GM23338 (cell line): ENCODE data around the gene NDUFV2. TPM values are rescaled to one million over a fixed set of nuclear protein-coding genes. Genes with fewer than 3 reads are reported as not detected.

Experiments used
- ATAC-seq: fragments of 200-7000 bp; cut with Tn5 transposase; 3 replicates; pipeline ENCODE4 v1.9.1; 2020
- DNase-seq: peaks from one replicate; pipeline ENCODE4 v3.0.0-alpha.2; 2015; ENCODE audit warnings: low spot score
- H2AFZ ChIP-seq: fragments of 200-600 bp; sonication (generic); 2 replicates; pipeline ENCODE4 v1.8.0; 2016; ENCODE audit warnings: antibody characterized with exemption, mild to moderate bottlenecking, moderate library complexity
- H3F3A ChIP-seq: fragments of 200-600 bp; sonication (generic); replicated peaks from 2 replicates; pipeline ENCODE4 v1.8.0; 2017; ENCODE audit warnings: antibody characterized with exemption, mixed run types, low read depth
- H3K27ac ChIP-seq: fragments of 200-600 bp; sonication (generic); 2 replicates; pipeline ENCODE4 v1.6.1; 2016; ENCODE audit warnings: low read depth
- H3K27me3 ChIP-seq: fragments of 200-600 bp; sonication (generic); 2 replicates; pipeline ENCODE4 v1.8.0; 2016; ENCODE audit warnings: mild to moderate bottlenecking, mixed run types, moderate library complexity; ENCODE audit not compliant: insufficient read depth
- H3K36me3 ChIP-seq: fragments of 200-600 bp; sonication (generic); 2 replicates; pipeline ENCODE4 v1.8.0; 2016; ENCODE audit warnings: mild to moderate bottlenecking; ENCODE audit not compliant: insufficient read depth
- H3K4me1 ChIP-seq: fragments of 200-600 bp; sonication (generic); 2 replicates; pipeline ENCODE4 v1.8.0; 2016; ENCODE audit warnings: mild to moderate bottlenecking, moderate library complexity; ENCODE audit not compliant: insufficient read depth
- H3K4me2 ChIP-seq: fragments of 200-600 bp; sonication (generic); 2 replicates; pipeline ENCODE4 v1.7.1; 2017; ENCODE audit warnings: mixed run types
- H3K4me3 ChIP-seq: fragments of 200-600 bp; sonication (generic); 2 replicates; pipeline ENCODE4 v1.6.1; 2016; ENCODE audit warnings: mixed run types
- H3K79me2 ChIP-seq: fragments of 200-600 bp; sonication (generic); replicated peaks from 2 replicates; pipeline ENCODE4 v1.8.0; 2017; ENCODE audit warnings: mild to moderate bottlenecking; ENCODE audit not compliant: insufficient read depth
- H3K9me2 ChIP-seq: fragments of 200-600 bp; sonication (generic); 2 replicates; pipeline ENCODE4 v1.8.0; 2017; ENCODE audit not compliant: insufficient read depth
- H4K20me1 ChIP-seq: fragments of 200-600 bp; sonication (generic); replicated peaks from 2 replicates; pipeline ENCODE4 v1.8.0; 2017; ENCODE audit warnings: mild to moderate bottlenecking; ENCODE audit not compliant: insufficient read depth
- H3K27ac Mint-ChIP-seq: 2 replicates; pipeline ENCODE4 v1.8.0; 2020; ENCODE audit warnings: inconsistent platforms, mild to moderate bottlenecking, moderate library complexity, mixed read lengths
- H3K27me3 Mint-ChIP-seq: 3 replicates; pipeline ENCODE4 v1.8.0; 2022; ENCODE audit warnings: low read depth, mild to moderate bottlenecking, moderate library complexity, mixed read lengths, inconsistent platforms; ENCODE audit not compliant: insufficient read depth, poor library complexity
- H3K36me3 Mint-ChIP-seq: 3 replicates; pipeline ENCODE4 v1.8.0; 2021; ENCODE audit warnings: low read depth, mild to moderate bottlenecking, inconsistent platforms, moderate library complexity, mixed read lengths
- H3K4me1 Mint-ChIP-seq: 3 replicates; pipeline ENCODE4 v1.8.0; 2020; ENCODE audit warnings: mild to moderate bottlenecking, inconsistent platforms, mixed read lengths
- H3K4me3 Mint-ChIP-seq: 3 replicates; pipeline ENCODE4 v1.8.0; 2021; ENCODE audit warnings: moderate library complexity, mild to moderate bottlenecking, inconsistent platforms, mixed read lengths
- H3K9me3 Mint-ChIP-seq: 3 replicates; pipeline ENCODE4 v1.8.0; 2020; ENCODE audit warnings: moderate library complexity, mild to moderate bottlenecking, inconsistent platforms, mixed read lengths
- CTCF ChIP-seq, 2 experiments: fragments of 200-600 bp in 1 of 2; sonication (generic) in 1 of 2; conservative IDR thresholded peaks; 2 replicates each; pipeline versions ENCODE4 v1.5.1 to v1.6.1; 2016 to 2017; ENCODE audit warnings: antibody characterized with exemption in 2 of 2, low read depth in 2 of 2, mild to moderate bottlenecking in 2 of 2, moderate library complexity in 1 of 2
- ETS1 ChIP-seq: IDR thresholded peaks from 2 replicates; pipeline ENCODE4 v1.6.1; 2016; ENCODE audit warnings: antibody characterized with exemption
- EZH2 ChIP-seq: fragments of 200-600 bp; sonication (generic); IDR thresholded peaks from one replicate; pipeline ENCODE4 v1.8.0; 2017; ENCODE audit warnings: antibody characterized with exemption, mild to moderate bottlenecking, low read depth; ENCODE audit not compliant: unreplicated experiment
- EZH2phosphoT487 ChIP-seq: fragments of 200-600 bp; sonication (generic); IDR thresholded peaks from one replicate; pipeline ENCODE4 v1.8.1; 2018; ENCODE audit warnings: antibody characterized with exemption; ENCODE audit not compliant: unreplicated experiment
- JUNB ChIP-seq: IDR thresholded peaks from one replicate; pipeline ENCODE4 v1.6.1; 2016; ENCODE audit warnings: antibody characterized with exemption; ENCODE audit not compliant: unreplicated experiment
- NANOG ChIP-seq: IDR thresholded peaks from 2 replicates; pipeline ENCODE4 v1.6.1; 2016; ENCODE audit warnings: antibody characterized with exemption, borderline replicate concordance
- POLR2AphosphoS5 ChIP-seq: IDR thresholded peaks from 2 replicates; pipeline ENCODE4 v1.6.1; 2016; ENCODE audit warnings: antibody characterized with exemption, low read depth
- REST ChIP-seq: IDR thresholded peaks from one replicate; pipeline ENCODE4 v1.6.1; 2018; ENCODE audit warnings: antibody characterized with exemption; ENCODE audit not compliant: unreplicated experiment
- STAT1 ChIP-seq: IDR thresholded peaks from one replicate; pipeline ENCODE4 v1.6.1; 2016; ENCODE audit warnings: antibody characterized with exemption; ENCODE audit not compliant: unreplicated experiment
- ZNF114 ChIP-seq: fragments of 250-450 bp; sonication (Bioruptor Pico); IDR thresholded peaks from 2 replicates; pipeline ENCODE4 v1.5.0; 2020; ENCODE audit warnings: mild to moderate bottlenecking, moderate library complexity
- ZNF331 ChIP-seq: fragments of 250-450 bp; sonication (Bioruptor Pico); IDR thresholded peaks from 2 replicates; pipeline ENCODE4 v1.5.0; 2020; ENCODE audit warnings: low read depth, mild to moderate bottlenecking, moderate library complexity
- ZNF462 ChIP-seq: fragments of 250-450 bp; sonication (Bioruptor Pico); IDR thresholded peaks from 2 replicates; pipeline ENCODE4 v1.5.0; 2020; ENCODE audit warnings: mild to moderate bottlenecking, moderate library complexity
- polyA plus RNA-seq: library from polyadenylated mRNA; unstranded; fragments of >200 nt; fragmentation: Nextera tagmentation; extraction: Ambion mirVana; gene quantifications from 2 replicates; pipeline ENCODE4 v1.2.1, GENCODE V29; 2016
- total RNA-seq: library from RNA; depleted of rRNA; stranded (reverse); fragments of >200 nt; shearing (Covaris generic); gene quantifications from 2 replicates; pipeline ENCODE4 v1.2.3, GENCODE V29; 2014

Gene NDUFV2
- total and polyA plus RNA-seq, 2 experiments from 2014 or later, result 157 to 577 TPM

- Histone ChIP-seq H3K27me3 (no peaks in the 10 kb centered on the region), H3K4me3 (no peak overlapping the region), H3F3A (no peaks in the 10 kb centered on the region), H3K36me3 (no peaks in the 10 kb centered on the region), H3K79me2 (peaks cover 91% of the 10 kb centered on the region), H2AFZ (no peak overlapping the region), H3K4me1 (no peaks in the 10 kb centered on the region), H4K20me1 (peaks cover 3% of the 10 kb centered on the region; the same call in 1 of the 2 replicates), H3K9me2 (no peaks in the 10 kb centered on the region), H3K4me2 (no peak overlapping the region), H3K27ac (no peak overlapping the region)
- no peak overlapping the region for H3K4me3 Mint-ChIP-seq
- ATAC-seq, result no peak
- no peak overlapping the region for H3K27ac Mint-ChIP-seq
- H3K36me3 Mint-ChIP-seq, result no peaks in the 10 kb centered on the region
- TF ChIP-seq POLR2AphosphoS5, result no peak
- TF ChIP-seq ZNF462 (CRISPR knock-in tag), result no peak
- no peak for TF ChIP-seq CTCF (conservative IDR thresholded peaks at IDR 0.05; ENCODE audit: low read depth in 2 of 2)
- no peak for TF ChIP-seq STAT1
- no peak for TF ChIP-seq EZH2phosphoT487
- no peak for TF ChIP-seq NANOG
- no peak for TF ChIP-seq REST
- TF ChIP-seq JUNB, result no peak
- TF ChIP-seq EZH2, result no peak
- no peak for TF ChIP-seq ZNF114 (CRISPR knock-in tag)
- TF ChIP-seq ETS1, result no peak
- TF ChIP-seq ZNF331 (CRISPR knock-in tag), result no peak
- peaks cover 18% of the 10 kb centered on the region for H3K4me1 Mint-ChIP-seq
- no peak for DNase-seq
- H3K27me3 Mint-ChIP-seq, result peaks cover 3% of the 10 kb centered on the region
- no peaks in the 10 kb centered on the region for H3K9me3 Mint-ChIP-seq
Observed at GRCh38 chr18:9146224-9146623, 43.7 kb downstream of the NDUFV2 start.
